ENCODE data around the gene GREB1. TPM values are rescaled to one million over a fixed set of nuclear protein-coding genes. Genes with fewer than 3 reads are reported as not detected.

GREB1 gene
- 0.25 TPM in 1 of 2 replicates, not detected in the other for total RNA-seq

- DNase-seq (ENCODE audit: low read depth): no peak
Observed at GRCh38 chr2:11533278-11534070, at the start of gene GREB1. Gene GREB1 (plus strand): TSS chr2:11534045. CDS start chr2:11556615, 22,570 bp downstream.

GRCh38 chr2:11488809-11489208, 45.0 kb upstream of the GREB1 start:
- no peak for DNase-seq (ENCODE audit: low read depth)

GRCh38 chr2:11490194-11490593, 43.7 kb upstream of the GREB1 start:
- DNase-seq (ENCODE audit: low read depth): no peak

- no peak for DNase-seq (ENCODE audit: low read depth)
Observed at GRCh38 chr2:11491348-11491933, 42.4 kb upstream of the GREB1 start.

GRCh38 chr2:11492244-11492643, 41.6 kb upstream of the GREB1 start:
- no peak for DNase-seq (ENCODE audit: low read depth)

- DNase-seq (ENCODE audit: low read depth): no peak
Observed at GRCh38 chr2:11492720-11493119, 41.1 kb upstream of the GREB1 start.

- no peak for DNase-seq (ENCODE audit: low read depth)
Observed at GRCh38 chr2:11493282-11493681, 40.6 kb upstream of the GREB1 start.

GRCh38 chr2:11494310-11494709, 39.5 kb upstream of the GREB1 start:
- no peak for DNase-seq (ENCODE audit: low read depth)

GRCh38 chr2:11495844-11496681, 37.8 kb upstream of the GREB1 start:
- no peak for DNase-seq (ENCODE audit: low read depth)

GRCh38 chr2:11498543-11499034, 35.3 kb upstream of the GREB1 start:
- peak; percentile 11 for DNase-seq (ENCODE audit: low read depth)

GRCh38 chr2:11499081-11499743, 34.6 kb upstream of the GREB1 start:
- no peak for DNase-seq (ENCODE audit: low read depth)

- no peak for DNase-seq (ENCODE audit: low read depth)
Observed at GRCh38 chr2:11500702-11501303, 33.0 kb upstream of the GREB1 start.

- no peak for DNase-seq (ENCODE audit: low read depth)
Observed at GRCh38 chr2:11502740-11503292, 31.0 kb upstream of the GREB1 start.

- DNase-seq (ENCODE audit: low read depth): no peak
Observed at GRCh38 chr2:11503354-11503927, 30.4 kb upstream of the GREB1 start.

GRCh38 chr2:11505652-11506610, 27.9 kb upstream of the GREB1 start:
- DNase-seq (ENCODE audit: low read depth): peak; percentile 64

- DNase-seq (ENCODE audit: low read depth): no peak
Observed at GRCh38 chr2:11506611-11506969, 27.3 kb upstream of the GREB1 start.

- DNase-seq (ENCODE audit: low read depth): no peak
Observed at GRCh38 chr2:11507517-11507916, 26.3 kb upstream of the GREB1 start.

- no peak for DNase-seq (ENCODE audit: low read depth)
Observed at GRCh38 chr2:11508279-11508678, 25.6 kb upstream of the GREB1 start.

GRCh38 chr2:11509657-11510360, 24.0 kb upstream of the GREB1 start:
- no peak for DNase-seq (ENCODE audit: low read depth)

Data from renal cortical epithelial cell (primary cell).